IMR-90 (cell line): ENCODE results near the gene TPPP. TPM values are rescaled to one million over a fixed set of nuclear protein-coding genes. Genes with fewer than 3 reads are reported as not detected.
"Not testable (repeated sequence)": the region's sequence is repeated elsewhere in the genome, so short reads cannot be mapped to it uniquely, and the experiment has no call there.

Experiments
- ATAC-seq: fragments of 200-7000 bp; cut with Tn5 transposase; 2 replicates; pipeline ENCODE4 v1.9.1; 2020; ENCODE audit warnings: low read depth, mild to moderate bottlenecking, moderate library complexity
- BruUV-seq: library from RNA; stranded (reverse); fragments of 400-500 nt; replicated peaks from 2 replicates; lab custom pipeline; 2021; lab: Mats Ljungman, UMichigan
- CTCF ChIA-PET: fragments of 300-600 bp; formaldehyde crosslinking; extraction: SDS; loops from one replicate; lab custom pipeline; 2021; ENCODE audit warnings: antibody characterized with exemption; lab: Yijun Ruan, JAX
- POLR2A ChIA-PET: fragments of 300-600 bp; sonication (Branson Sonifier 250); formaldehyde crosslinking; loops from one replicate; lab custom pipeline; 2022; ENCODE audit warnings: antibody characterized with exemption; ENCODE audit not compliant: unreplicated experiment; lab: Charles Lee
- DNase-seq: peaks from one replicate; pipeline ENCODE4 v3.0.0; 2013
- H2AFZ ChIP-seq: replicated peaks from 2 replicates; pipeline ENCODE3; 2013; ENCODE audit warnings: low read length, mild to moderate bottlenecking; ENCODE audit not compliant: poor library complexity
- H2AK5ac ChIP-seq: 2 replicates; pipeline ENCODE4 v1.6.1; 2013; ENCODE audit warnings: low read depth, low read length, inconsistent platforms
- H2AK9ac ChIP-seq: replicated peaks from 2 replicates; pipeline ENCODE3; 2013; ENCODE audit warnings: mild to moderate bottlenecking, low read depth, low read length, moderate library complexity; ENCODE audit not compliant: poor library complexity
- H2BK120ac ChIP-seq: 2 replicates; pipeline ENCODE4 v1.6.1; 2013; ENCODE audit warnings: low read depth, low read length, inconsistent platforms
- H2BK15ac ChIP-seq: 3 replicates; pipeline ENCODE4 v1.6.1; 2013; ENCODE audit warnings: low read depth, low read length, inconsistent platforms
- H2BK20ac ChIP-seq: 2 replicates; pipeline ENCODE4 v1.6.1; 2013; ENCODE audit warnings: low read depth, mild to moderate bottlenecking, inconsistent platforms, low read length, moderate library complexity
- H2BK5ac ChIP-seq: 2 replicates; pipeline ENCODE4 v1.6.1; 2013; ENCODE audit warnings: mild to moderate bottlenecking, low read depth, low read length, inconsistent platforms; ENCODE audit not compliant: poor library complexity, severe bottlenecking
- H3K14ac ChIP-seq: replicated peaks from 2 replicates; pipeline ENCODE4 v1.6.1; 2013; ENCODE audit warnings: low read depth, low read length, inconsistent platforms
- H3K18ac ChIP-seq: 2 replicates; pipeline ENCODE4 v1.6.1; 2013; ENCODE audit warnings: low read depth, low read length, control low read depth
- H3K23ac ChIP-seq: 2 replicates; pipeline ENCODE4 v1.6.1; 2013; ENCODE audit warnings: low read depth, low read length, inconsistent platforms
- H3K27ac ChIP-seq: 2 replicates; pipeline ENCODE4 v1.5.1; 2013; ENCODE audit warnings: mild to moderate bottlenecking, control low read depth, low read length; ENCODE audit not compliant: insufficient read depth
- H3K27me3 ChIP-seq: 2 replicates; pipeline ENCODE4 v1.6.1; 2013; ENCODE audit warnings: low read length; ENCODE audit not compliant: control insufficient read depth, insufficient read depth
- H3K36me3 ChIP-seq: 2 replicates; pipeline ENCODE4 v1.6.1; 2013; ENCODE audit warnings: low read length, mixed read lengths; ENCODE audit not compliant: control insufficient read depth, insufficient read depth
- H3K4ac ChIP-seq: 2 replicates; pipeline ENCODE4 v1.6.1; 2013; ENCODE audit warnings: low read depth, low read length, inconsistent platforms
- H3K4me1 ChIP-seq: 2 replicates; pipeline ENCODE4 v1.6.1; 2013; ENCODE audit warnings: low read length, mixed read lengths; ENCODE audit not compliant: control insufficient read depth, insufficient read depth
- H3K4me2 ChIP-seq: 2 replicates; pipeline ENCODE4 v1.6.1; 2013; ENCODE audit warnings: low read depth, mild to moderate bottlenecking, control low read depth, low read length, moderate library complexity
- H3K4me3 ChIP-seq: 2 replicates; pipeline ENCODE4 v1.5.1; 2013; ENCODE audit warnings: low read depth, mild to moderate bottlenecking, control low read depth, low read length, moderate library complexity; ENCODE audit not compliant: insufficient read depth
- H3K56ac ChIP-seq: 2 replicates; pipeline ENCODE4 v1.6.1; 2013; ENCODE audit warnings: low read length, inconsistent platforms; ENCODE audit not compliant: insufficient read depth; ENCODE audit errors: extremely low read depth
- H3K79me1 ChIP-seq, 2 experiments: 2 replicates each; pipeline ENCODE4 v1.6.1; 2013; ENCODE audit warnings: low read length in 2 of 2, inconsistent platforms in 1 of 2, low read depth in 1 of 2
- H3K9ac ChIP-seq: 2 replicates; pipeline ENCODE4 v1.6.1; 2013; ENCODE audit warnings: low read depth, low read length, control low read depth
- H3K9me1 ChIP-seq: 2 replicates; pipeline ENCODE4 v1.6.1; 2013; ENCODE audit warnings: low read length, inconsistent platforms; ENCODE audit not compliant: insufficient read depth
- H3K9me3 ChIP-seq: 2 replicates; pipeline ENCODE4 v1.6.1; 2013; ENCODE audit warnings: low read length; ENCODE audit not compliant: control insufficient read depth, insufficient read depth
- H4K20me1 ChIP-seq: 2 replicates; pipeline ENCODE4 v1.6.1; 2013; ENCODE audit warnings: low read length, inconsistent platforms; ENCODE audit not compliant: insufficient read depth
- H4K5ac ChIP-seq: 2 replicates; pipeline ENCODE4 v1.6.1; 2013; ENCODE audit warnings: mild to moderate bottlenecking, low read depth, low read length, control low read depth
- H4K8ac ChIP-seq, 2 experiments: 2 replicates each; pipeline ENCODE4 v1.6.1; 2013; ENCODE audit warnings: low read depth in 2 of 2, low read length in 2 of 2, control low read depth in 1 of 2, inconsistent platforms in 1 of 2
- H4K91ac ChIP-seq: 2 replicates; pipeline ENCODE4 v1.6.1; 2013; ENCODE audit warnings: low read depth, low read length, inconsistent platforms; ENCODE audit not compliant: insufficient read depth
- WGBS, 2 experiments: methylation state at CpG; one replicate each; pipeline versions ENCODE4 v1.1.5 to v1.1.7; 2013; ENCODE audit warnings: missing lambda C conversion rate in 2 of 2; ENCODE audit not compliant: insufficient read length in 1 of 2; ENCODE audit errors: extremely low coverage in 2 of 2; 5-methylcytosine and 5-hydroxymethylcytosine counted together
- dilution Hi-C: fragments of 300-500 bp; cut with HindIII; formaldehyde crosslinking; loops from one replicate; pipeline ENCODE4 v1.14.3; 2018; ENCODE audit warnings: low sequenced_read_pairs; ENCODE audit not compliant: unreplicated experiment
- in situ Hi-C: fragments of 300-500 bp; cut with MboI; formaldehyde crosslinking; loops from 3 replicates; pipeline ENCODE4 v1.14.3; 2019; ENCODE audit warnings: low sequenced_read_pairs, inconsistent platforms, mixed read lengths
- intact Hi-C: fragments of 100-400 bp; cut with micrococcal nuclease; formaldehyde crosslinking; loops from 2 replicates; pipeline ENCODE4 v1.10.0; 2022
- polyA plus RNA-seq, 3 experiments: library from polyadenylated mRNA; depleted of rRNA; stranded (reverse); fragments of >200 nt; gene quantifications; 2 replicates each; pipeline ENCODE4 v1.2.3, GENCODE V29; 2012; ENCODE audit warnings: low replicate concordance in 1 of 3
- total RNA-seq: library from RNA; depleted of rRNA; stranded (reverse); fragments of >200 nt; gene quantifications from 2 replicates; pipeline ENCODE4 v1.2.3, GENCODE V29; 2012

The TPPP gene
- total and polyA plus RNA-seq, 2 of the 4 experiments (the other 2 are of a cell fraction) = under 0.01 to 0.07 TPM

DNA sequence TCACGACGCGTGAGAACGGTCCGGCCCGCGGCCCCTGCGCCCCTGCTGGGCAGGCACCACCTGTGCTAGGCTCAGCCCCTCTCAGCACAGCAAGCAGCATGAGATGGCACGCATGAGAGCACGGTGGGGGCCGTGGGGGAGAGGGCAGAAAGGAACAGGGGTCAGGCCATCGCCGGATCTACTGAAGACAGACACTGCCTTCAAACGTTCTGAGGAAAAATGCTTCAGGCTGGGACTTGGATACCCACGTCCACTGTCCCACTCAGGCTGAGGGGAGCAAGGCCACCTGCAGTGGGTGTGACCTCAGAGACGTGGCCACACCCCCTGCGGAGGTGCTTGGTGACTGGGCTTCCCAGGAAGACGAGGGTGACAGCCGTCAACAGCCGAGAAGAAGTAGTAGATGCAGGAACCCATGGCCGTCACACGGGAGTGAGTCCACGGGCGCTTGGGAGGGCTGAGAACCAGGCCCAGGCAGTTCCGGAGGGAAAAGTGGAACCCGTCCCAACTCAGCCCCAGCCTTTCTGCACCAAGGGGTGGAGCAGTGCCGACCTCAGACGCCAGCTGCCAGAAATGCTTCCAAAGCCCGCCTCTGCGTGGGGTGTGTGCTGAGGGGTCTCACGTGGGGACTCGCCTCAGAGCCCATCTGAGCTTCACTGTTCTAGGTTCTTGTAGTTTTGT, 12.9 kb downstream of the TPPP start:
- H4K91ac ChIP-seq, H2AFZ ChIP-seq, H3K4ac ChIP-seq, H3K36me3 ChIP-seq, intact Hi-C loops, H2BK15ac ChIP-seq, H3K56ac ChIP-seq, H3K27me3 ChIP-seq, H4K5ac ChIP-seq, H4K20me1 ChIP-seq, POLR2A ChIA-PET, H2AK9ac ChIP-seq, H2BK120ac ChIP-seq, H3K79me1 ChIP-seq, H3K27ac ChIP-seq, H3K18ac ChIP-seq, H2BK5ac ChIP-seq, H2AK5ac ChIP-seq, H3K9me1 ChIP-seq, H3K9ac ChIP-seq, H3K4me1 ChIP-seq, ATAC-seq, H3K23ac ChIP-seq, H2BK20ac ChIP-seq, H3K9me3 ChIP-seq, H4K8ac ChIP-seq, H3K4me3 ChIP-seq, BruUV-seq, DNase-seq, CTCF ChIA-PET, dilution Hi-C loops, H3K14ac ChIP-seq, H3K4me2 ChIP-seq: not testable (repeated sequence)
- in situ Hi-C loops = loop anchor here (10.0 kb wide), 1 partner anchor 95 kb away; no protein-coding TSS in a partner anchor
- no CpG with 5 or more reads among the region's 32 CpGs for WGBS, 2 experiments

- ATAC-seq, H3K14ac ChIP-seq, H3K27ac ChIP-seq, DNase-seq, H3K27me3 ChIP-seq, H2BK15ac ChIP-seq, H4K8ac ChIP-seq, H2BK5ac ChIP-seq, H2AFZ ChIP-seq, in situ Hi-C loops, H2BK120ac ChIP-seq, H3K36me3 ChIP-seq, H4K91ac ChIP-seq, H3K4me3 ChIP-seq, H3K18ac ChIP-seq, H3K23ac ChIP-seq, H3K4me1 ChIP-seq, H3K9ac ChIP-seq, H3K9me3 ChIP-seq, H2BK20ac ChIP-seq, H4K20me1 ChIP-seq, H3K9me1 ChIP-seq, H2AK5ac ChIP-seq, H4K5ac ChIP-seq, CTCF ChIA-PET, H2AK9ac ChIP-seq, H3K56ac ChIP-seq, dilution Hi-C loops, H3K4me2 ChIP-seq, intact Hi-C loops, POLR2A ChIA-PET, BruUV-seq, H3K79me1 ChIP-seq, H3K4ac ChIP-seq: not testable (repeated sequence)
- 64% methylated on average over 2 of the region's 17 CpGs; no CpG with 5 or more reads in 1 of the 2 experiments for WGBS, 2 experiments
Observed at GRCh38 chr5:679166-679895, 13.8 kb downstream of the TPPP start.
